HG03025 (cell line): ENCODE measurements around the gene SP2.

ENCODE experiments used
- ATAC-seq: cut with Tn5 transposase; IDR thresholded peaks from one replicate; pipeline ENCODE4 v1.9.1; 2021; ENCODE audit warnings: mild to moderate bottlenecking, moderate library complexity; ENCODE audit not compliant: unreplicated experiment, low FRiP score

The SP2 gene

DNA sequence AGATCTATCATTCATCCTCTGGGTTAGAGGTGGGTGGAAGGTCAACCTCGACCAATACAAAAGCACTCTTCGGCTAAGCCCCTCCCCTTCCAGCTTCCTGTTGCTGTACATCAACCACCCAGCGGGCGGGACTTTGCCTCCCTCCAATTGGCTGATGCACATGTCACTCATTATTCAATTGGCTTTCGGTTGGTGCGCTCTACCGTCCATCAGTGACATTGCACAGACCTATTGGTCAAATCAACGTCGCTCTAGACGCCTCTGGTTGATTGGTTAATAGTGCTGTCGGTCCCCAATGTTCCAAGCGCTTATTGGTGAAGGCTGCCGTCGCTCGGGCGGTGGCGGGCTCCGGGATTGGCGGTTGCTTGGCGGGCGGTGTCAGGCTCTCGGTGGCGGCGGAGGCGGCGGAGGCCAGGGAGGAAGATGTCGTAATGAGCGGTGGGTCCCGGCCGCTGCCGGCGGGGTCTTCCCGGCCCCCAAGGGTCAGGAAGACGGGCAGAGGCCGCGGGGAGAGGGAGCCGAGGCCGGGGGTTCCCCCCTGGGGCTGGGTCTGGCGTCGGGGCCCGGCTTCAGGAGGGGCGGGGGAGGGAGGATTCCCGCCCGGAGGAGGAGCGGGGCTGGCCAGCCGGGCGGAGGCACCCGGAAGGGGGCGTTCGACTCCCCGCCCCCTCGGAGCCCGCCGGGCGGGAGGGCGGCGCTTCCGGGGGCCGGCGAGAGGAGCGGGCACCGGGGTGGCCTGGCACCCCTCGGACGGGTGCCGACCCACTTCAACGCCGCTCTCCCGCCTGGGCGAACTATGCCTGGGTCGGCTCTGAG lies at the start of gene SP2:
SP2 (plus strand) TSS at position 381 of the 816 bp plus-strand sequence; CDS start at position 432, 51 bp downstream.
- peak; percentile 88 for ATAC-seq

DNA sequence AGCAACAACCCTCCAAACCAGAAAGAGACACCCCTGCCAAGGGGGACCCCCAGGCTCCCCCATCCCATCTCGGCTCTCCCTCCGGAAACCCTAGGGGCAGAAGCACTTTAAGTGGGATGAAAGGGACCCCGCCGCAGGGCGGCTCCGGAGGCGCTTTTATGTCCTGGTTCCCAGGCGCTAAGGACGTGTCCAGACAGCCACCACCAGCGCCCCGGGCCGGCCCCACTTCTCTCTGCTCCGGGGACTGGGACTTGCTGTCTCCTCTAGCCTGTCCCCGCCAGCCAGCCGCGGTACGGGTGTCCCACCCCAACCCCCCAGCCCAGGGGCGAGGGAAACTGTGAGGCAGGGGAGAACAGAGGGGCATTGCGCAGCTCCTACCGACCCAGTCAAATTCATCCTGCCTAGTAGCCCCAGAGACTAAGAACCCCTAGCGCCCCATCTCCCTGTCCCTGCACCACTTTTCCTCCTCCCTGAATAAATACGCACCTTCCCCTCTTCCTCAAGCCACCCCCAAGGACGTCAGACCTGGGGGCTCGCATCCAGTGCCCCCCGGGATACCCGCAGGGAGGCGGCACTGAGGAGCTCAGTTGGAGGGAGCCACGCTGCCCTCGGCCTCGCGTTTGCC lies 49.2 kb upstream of the SP2 start:
- ATAC-seq: no peak

DNA sequence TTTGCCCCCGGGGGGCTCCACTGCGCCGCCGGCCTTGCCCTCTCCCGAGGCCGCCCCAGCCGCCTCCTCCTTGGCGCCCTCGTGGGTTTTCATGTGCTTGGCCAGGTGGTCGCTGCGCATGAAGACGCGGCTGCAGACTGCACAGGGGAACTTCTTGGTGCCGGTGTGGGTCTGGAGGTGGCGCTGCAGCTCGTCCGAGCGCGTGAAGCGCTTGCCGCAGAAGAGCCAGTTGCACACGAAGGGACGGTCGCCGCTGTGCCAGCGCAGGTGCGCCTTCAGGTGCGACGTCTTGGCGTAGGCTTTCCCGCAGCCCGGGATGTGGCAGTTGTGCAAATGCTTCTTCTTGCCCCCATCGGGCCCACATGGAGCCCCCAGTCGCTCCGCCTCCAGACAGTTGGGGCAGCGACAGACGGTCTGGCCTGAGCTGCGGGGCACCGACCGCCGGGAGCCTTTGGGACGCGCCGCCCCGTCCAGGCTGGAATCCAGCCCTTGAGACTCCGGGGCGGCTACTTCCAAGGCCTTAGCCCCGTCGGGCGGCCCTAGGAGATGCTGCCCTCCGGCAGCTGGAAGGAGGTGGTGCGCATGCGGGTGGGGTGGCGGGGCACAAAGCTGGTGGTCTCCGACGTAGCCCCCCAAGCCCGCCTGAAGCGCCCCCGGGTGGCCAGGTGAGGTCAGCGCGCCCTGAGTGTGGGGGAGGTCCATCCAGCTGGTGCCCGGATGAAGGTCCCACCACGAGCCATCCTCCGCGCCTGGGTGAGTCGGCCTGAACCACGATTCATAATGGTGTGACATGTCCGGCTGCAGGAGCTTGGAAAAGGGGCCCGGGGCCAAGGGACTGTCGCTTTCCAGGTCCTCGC lies 48.5 kb upstream of the SP2 start:
- no peak for ATAC-seq

DNA sequence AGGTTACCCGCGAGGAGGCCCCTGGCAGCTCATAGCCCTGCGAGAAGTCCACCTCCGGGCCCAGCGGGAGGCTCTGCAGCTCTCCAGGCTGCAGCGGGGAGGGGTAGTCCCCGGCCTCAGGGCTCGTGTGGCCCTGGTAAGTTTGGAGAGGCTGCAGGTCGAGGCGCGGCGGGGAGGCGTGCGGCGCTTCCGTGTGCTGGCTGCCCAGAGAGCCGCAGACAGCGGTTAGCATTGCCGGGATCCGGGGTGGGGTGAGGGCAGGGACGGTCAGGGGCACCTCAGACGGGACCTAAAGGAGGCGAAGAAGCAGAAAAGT lies 47.9 kb upstream of the SP2 start:
- ATAC-seq: no peak

DNA sequence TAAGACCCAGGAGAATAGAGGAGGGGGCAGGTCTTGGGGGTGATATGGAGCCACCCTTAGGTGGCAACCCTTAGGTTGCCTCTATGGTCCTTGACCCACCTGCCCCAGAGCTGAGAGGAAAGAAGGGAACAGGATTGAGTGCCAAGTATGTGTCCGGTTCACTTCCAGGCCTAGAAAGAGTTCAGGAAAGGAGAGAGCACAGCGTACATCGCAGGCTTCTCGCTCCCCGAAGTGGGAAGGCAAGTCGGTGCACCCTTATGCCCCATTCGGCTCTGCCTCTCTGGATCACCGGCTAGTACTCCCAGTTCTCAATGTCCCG lies 45.7 kb upstream of the SP2 start:
- ATAC-seq: no peak

DNA sequence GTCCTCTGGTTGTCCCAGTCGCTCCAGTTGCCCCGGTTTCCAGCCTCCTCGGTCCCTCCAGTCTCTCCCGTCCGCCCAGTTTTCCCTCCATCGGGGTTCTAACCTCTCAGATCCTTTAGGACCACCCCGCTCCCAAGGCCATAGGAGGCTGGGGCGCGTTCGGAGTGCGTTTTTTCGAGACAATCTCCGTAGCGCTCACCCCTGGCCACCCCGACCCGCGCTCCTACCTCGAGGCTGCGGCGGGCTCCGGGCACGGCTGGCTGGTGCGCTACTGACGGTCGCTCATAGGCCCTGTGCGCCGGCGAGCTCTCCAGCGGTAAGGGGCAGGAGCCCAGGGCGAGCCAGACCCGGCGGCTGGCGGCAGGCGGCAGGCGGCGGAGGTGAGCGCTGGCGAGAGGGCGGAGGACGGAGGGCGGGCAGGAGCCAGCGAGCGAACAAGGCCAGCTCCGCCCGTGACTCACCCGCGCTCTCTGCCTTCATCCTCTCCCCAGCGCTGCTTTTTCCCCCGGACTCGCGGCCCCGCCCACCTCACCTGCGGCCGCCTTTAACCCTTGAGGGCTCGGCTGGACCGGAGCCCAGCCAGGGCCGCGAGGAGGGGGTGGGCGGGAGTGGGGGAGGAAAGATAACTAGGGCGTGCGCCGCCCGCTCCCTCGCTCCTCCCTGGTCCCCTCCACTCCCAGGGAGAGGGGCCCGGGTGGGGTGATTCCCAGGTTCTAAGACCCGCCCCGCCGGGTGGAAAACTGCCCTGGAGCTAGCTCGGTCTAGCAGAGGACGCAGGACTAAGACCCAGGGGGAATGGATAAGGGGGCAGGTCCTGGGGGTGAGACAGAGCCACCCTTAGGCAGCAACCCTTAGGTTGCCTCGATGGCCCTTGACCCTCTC lies 45.1 kb upstream of the SP2 start, which contains the start of gene SP6:
SP6 (minus strand) TSS at position 472 of the 882 bp plus-strand sequence. CDS start 2,734 bp downstream, outside the sequence.
- ATAC-seq: no peak

DNA sequence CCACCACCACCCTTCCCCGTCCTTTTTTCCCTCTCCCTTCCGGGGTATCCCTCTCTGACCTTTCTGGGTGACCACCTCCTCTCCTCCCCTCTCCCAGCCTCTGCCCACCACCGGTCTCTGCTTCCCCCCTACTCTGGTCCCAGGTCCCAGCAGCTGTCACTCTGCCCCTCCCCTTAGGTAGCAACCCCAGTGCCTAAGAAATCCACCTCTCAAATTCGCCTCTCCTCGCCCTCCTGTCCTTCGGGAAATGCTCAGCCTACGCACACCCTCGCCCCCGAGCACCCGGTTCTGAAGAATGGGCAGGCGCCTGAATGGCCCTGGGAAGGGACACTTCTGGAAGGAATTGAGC lies 44.3 kb upstream of the SP2 start:
- ATAC-seq: no peak

DNA sequence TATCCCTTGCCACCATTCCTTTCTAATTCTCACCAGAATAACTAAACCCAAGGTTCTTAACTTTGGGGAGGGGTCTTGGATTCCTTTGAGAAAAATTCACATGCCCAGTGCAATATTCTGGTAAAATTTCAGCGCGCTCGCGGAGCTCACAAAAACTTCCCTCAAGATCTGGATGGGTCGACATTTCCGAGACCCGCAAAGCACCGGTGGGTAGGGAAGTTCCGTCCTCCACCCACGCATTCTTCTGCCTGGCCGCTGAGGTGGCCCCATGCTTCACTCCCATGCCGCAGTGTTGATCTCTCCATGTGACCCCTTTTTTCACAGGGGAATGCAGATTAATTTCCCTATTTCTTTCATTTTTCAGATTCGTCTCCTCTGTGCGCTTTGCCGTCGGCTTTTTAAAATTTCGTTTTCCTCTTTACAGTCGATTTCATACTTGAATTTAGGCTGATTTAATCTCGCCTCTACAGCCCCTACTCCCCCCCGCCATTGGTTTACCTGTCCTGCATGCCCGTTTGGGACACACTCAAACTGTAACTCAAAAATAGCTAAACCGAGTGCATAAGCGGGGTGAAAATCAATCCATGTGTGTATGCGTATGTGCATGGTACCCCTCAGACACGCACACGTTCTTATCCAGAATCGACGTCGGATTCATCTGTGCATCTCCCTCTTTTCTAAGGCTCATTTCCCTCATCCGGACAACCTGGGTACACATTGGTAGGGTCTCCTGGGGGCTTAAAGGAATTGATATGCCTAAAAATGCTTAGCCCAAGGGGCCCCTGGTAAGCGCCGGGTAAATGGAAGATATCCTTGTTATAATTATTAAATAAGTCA lies 43.7 kb upstream of the SP2 start:
- no peak for ATAC-seq

DNA sequence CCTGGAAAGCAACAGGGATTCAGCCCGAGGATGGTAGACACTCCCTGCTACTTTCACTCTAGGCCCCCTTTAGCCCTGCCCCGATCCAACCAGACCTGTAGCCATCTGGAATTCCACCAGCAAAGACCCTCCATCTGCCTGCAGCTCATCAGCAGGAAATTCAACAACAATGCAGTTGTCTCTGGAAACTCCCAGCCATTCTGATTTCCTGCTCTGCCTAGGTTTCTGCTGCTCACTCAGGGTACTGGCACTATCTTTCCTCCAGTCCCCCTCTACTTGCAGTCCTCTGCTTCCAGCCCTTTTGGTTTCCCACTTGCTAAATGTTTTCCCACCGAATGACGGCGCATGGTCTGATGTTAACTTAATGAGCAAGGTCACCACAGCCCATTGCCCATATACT lies 42.4 kb upstream of the SP2 start:
- no peak for ATAC-seq

DNA sequence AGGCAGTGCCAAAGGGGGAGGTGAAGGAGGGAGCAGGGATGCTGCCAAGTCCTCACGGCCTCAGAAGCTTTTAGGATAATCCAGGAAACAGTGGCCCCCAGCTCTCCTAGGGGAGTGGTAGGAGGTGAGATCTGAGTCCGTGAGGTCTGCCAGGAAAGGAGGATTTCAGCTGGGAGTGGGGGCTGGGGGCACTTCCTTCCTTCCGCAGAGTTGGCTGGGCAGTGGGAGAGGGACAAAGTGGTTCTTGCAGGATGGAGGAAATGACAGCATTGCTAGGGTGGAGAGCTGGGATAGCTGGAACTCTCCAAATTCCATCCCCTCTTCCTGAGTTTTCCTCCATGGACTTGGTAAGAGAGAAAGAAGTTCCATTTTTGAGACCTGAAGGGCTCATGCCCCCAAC lies 40.3 kb upstream of the SP2 start:
- ATAC-seq: no peak

DNA sequence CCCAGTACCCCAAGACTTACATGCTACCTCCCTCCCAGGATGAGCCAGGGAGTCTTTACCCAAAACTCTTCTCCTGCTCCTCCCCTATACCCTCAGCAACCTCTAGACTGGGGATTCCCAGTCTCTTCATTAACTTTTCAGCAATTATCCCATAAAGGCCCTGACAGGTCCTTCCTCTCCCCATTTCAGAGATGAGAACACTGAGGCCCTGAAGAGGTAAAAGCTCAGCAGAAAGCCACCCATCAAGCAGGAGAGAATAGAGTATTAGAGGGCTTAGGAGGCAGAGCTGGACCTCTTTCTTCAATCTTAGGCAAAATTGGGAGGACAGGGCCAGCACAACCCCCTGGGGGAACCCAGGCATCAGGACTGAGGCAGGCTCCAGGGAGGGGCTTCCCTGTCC lies 39.2 kb upstream of the SP2 start:
- ATAC-seq: no peak

DNA sequence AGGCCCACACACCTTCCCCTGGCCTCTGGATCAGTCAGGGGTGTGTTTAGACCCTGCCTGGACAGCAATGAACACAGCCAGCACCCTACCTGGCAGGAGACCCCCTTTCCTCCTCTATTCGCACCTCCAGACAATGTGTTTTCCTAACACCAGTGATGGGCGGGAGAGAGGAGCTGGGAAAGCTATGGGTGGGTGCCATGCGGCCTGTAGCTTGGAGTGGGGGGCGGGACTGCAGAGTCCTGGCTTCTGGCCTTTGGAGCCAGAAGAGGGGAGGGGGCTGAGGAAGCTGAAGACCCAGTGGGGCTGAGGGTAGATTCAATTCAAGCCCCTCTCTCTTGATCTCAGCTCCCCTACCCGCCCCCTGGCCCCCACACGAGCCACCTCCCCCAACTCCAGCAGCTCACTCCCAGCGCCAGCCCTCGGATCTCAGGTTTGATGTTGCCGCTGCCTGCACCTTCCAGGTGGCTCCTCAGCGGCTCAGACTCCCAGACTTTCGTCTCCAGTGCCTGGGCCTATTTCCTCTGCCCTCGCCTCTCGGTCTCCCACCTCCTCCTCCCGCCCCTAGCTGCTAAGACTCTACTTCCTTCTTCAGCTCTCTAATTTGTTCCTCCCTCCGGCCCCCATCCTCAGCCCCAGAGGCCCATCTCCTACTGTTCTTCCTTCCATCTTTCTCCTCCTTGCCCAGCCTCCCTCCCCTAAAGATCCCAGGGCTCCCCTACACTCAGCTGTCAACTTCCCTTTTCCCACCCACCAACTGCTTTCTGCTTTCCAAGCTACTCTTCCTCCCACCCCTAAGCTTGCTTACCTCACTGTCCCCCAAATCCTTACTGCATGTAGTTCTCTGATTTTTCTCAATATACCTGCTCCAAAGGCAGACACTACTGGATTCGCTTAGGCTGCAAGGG lies 38.2 kb upstream of the SP2 start:
- no peak for ATAC-seq

DNA sequence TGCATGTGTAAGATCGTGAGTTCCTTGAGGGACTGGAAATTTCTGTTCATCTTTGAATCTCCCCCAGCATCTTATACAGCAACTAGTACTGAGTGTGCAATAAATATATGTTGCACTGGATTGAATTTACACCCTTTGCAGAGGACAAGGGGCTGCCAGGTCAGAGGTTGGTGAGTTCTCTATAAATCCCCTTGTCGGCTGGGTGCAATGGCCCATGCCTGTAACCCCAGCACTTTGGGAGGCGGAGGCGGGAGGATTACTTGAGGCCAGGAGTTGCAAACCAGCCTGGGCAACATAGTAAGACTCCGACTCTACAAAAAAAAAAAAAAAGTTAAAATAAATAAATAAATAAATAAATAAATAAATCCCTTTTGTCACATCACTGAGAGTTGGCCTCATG lies 35.6 kb upstream of the SP2 start:
- ATAC-seq: no peak

DNA sequence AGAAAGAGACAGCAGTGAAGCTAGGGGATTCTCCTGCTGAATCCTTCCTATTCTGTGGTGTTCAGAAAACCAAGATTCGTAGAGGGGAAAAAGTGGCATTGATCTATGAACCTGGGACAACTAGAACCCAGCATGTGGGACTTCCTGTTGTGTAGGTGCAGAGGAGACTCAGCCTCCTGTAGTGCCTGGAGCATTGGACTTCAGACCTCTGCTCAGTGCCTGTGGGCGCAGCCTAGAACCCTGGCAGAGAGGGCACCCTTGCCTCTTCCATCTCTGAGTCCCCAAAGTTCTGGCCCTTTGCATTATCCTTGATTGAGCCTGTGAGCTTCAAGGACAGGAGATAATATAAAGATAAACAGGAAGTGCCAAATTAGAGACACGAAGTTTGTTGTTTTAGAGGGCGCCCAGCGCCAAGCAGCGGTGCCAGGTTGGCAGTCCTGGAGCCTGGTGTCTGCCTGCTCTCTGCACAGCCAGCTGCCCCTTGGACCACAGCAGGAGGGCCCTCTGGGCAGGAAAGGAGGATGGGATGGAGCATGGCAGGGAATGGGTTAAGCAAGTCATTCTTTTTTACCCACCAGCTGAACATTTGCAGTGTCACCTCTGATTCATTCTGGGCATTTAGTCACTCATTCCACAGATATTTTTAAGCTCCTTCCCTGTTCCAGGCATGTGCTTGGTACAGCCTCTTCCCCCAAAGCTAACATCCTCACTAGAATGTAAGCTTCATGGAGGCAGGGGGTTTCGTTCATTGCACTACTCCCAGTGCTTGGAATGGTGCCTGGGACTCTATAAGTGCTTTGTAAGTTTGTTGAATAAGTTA lies 33.2 kb upstream of the SP2 start:
- ATAC-seq: no peak

DNA sequence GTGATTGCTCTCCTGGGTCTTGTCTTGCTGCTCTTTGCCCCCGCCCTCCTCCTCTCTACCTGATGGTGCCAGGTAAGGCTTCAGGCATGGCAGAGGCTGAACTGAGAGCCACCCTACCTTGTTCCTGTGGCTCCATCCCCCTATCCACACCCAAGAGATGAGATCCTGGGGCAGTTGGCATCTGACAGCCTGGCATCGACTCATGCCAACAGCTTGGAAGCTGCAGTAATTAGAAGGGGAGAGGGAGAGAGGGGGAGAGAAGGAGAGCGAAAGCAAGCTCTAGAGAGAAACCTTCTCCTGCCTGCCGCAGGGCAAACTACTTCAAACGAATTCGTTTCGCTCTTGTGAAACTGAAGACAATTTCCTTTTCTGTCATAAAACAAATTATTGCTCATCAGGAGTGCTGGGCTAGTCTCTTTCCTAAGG lies 31.2 kb upstream of the SP2 start:
- no peak for ATAC-seq

DNA sequence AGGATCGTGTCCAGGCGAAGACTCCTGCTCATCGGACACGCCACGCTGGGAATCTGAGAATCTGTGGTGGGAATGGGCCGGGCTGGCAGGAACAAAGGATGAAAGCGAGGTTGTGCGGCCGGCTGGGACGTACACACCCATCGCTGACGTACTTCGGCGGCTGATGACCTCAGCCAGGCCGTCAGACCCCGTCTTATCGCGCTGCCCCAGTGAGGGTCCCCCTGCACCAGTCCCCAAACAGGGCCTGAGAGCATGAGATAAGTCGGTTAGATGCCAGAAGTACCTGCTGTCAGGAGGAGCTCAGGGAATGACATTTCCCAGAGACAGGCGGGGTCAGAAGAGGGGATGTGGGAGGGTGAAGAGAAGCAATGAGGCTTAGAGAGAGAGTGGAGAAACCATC lies 29.1 kb upstream of the SP2 start:
- ATAC-seq: no peak

DNA sequence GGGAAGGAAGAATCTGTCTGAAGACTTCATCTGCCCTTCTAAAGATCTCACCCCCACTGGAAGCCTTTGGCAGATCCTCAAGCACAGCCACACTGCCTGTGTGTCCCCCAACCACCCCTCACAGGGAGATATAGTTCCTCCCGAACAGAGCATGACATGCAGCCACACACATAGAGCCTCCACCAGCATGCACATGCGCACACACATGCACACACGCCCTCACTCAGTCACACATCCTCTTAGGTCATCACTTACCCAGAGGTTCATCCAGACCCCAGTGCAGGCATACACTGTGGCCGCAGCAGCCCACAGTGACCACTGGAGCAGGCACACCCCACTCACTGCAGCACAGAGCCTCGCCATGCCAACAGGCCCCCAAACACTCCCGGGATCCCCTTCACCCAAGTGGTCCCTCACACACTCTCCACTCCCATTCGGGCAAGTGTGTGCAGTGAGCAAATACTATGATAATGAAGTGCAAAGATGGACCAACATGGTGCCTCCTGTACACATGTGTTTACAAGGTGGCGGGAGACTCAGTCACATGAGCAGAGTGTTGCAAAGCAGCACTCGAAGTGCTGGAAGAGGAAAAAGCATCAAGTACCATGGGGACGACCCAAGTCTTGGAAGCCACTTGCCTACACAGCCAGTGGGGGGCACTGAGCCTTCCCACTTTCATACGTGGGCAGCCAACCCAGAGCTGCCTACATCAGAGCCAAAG lies 28.1 kb upstream of the SP2 start:
- ATAC-seq: no peak
